Upper lobe of left lung (tissue), 6 donors: ENCODE data around the gene RXRB. TPM values are rescaled to one million over a fixed set of nuclear protein-coding genes. Genes with fewer than 3 reads are reported as not detected.

Experiments used
- ATAC-seq, 2 donors: fragments of 200-7000 bp; cut with Tn5 transposase; one replicate each; pipeline ENCODE4 v1.9.1; 2022; ENCODE audit warnings: mild to moderate bottlenecking in 2 of 2, moderate library complexity in 2 of 2; ENCODE audit not compliant: low FRiP score in 2 of 2
- DNase-seq, 2 donors: peaks; one replicate each; pipeline ENCODE4 v3.0.0-alpha.2; 2019 to 2020
- H3K27ac ChIP-seq, 4 donors: fragments of 200-600 bp; sonication (generic); one replicate each; pipeline ENCODE4 v1.5.1; 2016 to 2019
- H3K27me3 ChIP-seq, 4 donors: fragments of 200-600 bp; sonication (generic); one replicate each; pipeline ENCODE4 v1.5.1; 2017 to 2019
- H3K36me3 ChIP-seq, 4 donors: fragments of 200-600 bp; sonication (generic); one replicate each; pipeline ENCODE4 v1.5.1; 2016 to 2019
- H3K4me1 ChIP-seq, 4 donors: fragments of 200-600 bp; sonication (generic); one replicate each; pipeline ENCODE4 v1.5.1; 2018 to 2019
- H3K4me3 ChIP-seq, 4 donors: fragments of 200-600 bp; sonication (generic); one replicate each; pipeline ENCODE4 v1.5.1; 2017 to 2019; ENCODE audit warnings: mild to moderate bottlenecking in 2 of 4, moderate library complexity in 1 of 4
- H3K9me3 ChIP-seq, 4 donors: fragments of 200-600 bp; sonication (generic); one replicate each; pipeline ENCODE4 v1.5.1; 2018 to 2019
- EP300 ChIP-seq, 4 donors: sonication (generic); formaldehyde crosslinking; IDR thresholded peaks; one replicate each; pipeline ENCODE4 v1.5.1; 2017; ENCODE audit warnings: antibody characterized with exemption in 4 of 4, control low read depth in 2 of 4
- POLR2A ChIP-seq, 4 donors: fragments of 450-650 bp; IDR thresholded peaks; one replicate each; pipeline ENCODE4 v1.5.1; 2016 to 2017; ENCODE audit warnings: antibody characterized with exemption in 4 of 4, mild to moderate bottlenecking in 2 of 4
- POLR2AphosphoS5 ChIP-seq, 2 donors: sonication (generic); formaldehyde crosslinking; IDR thresholded peaks; one replicate each; pipeline ENCODE4 v1.5.1; 2017; ENCODE audit warnings: antibody characterized with exemption in 2 of 2
- WGBS, 2 donors: methylation state at CpG; one replicate each; pipeline ENCODE4 v1.1.5; 2017 to 2018; 5-methylcytosine and 5-hydroxymethylcytosine counted together
- total RNA-seq, 6 donors: library from RNA; depleted of rRNA in 4 of 6; stranded (reverse); fragments of >200 nt in 4 of 6; gene quantifications; one replicate each; pipeline versions ENCODE4 v1.1.0 to v1.2.1, GENCODE V29; 2016 to 2021
- TF ChIP-seq, protein P1 (sequence below), 6 experiments: fragments of 450-650 bp in 4 of 6; fragments of 200-600 bp in 2 of 6; sonication (generic) in 2 of 6; IDR thresholded peaks; one replicate each; pipeline ENCODE4 v1.5.1; 2016 to 2019; ENCODE audit warnings: antibody characterized with exemption in 6 of 6
- donor health status: DM: no; HTN: no; CAD: no; lungs with moderate emphysema.
- donor health status: DM: no; HTN: yes; CAD: no; lungs with severe emphysema.

The RXRB gene
- total RNA-seq, 6 donors from 2014 or later, result 19.3 to 67.1 (median 48.4) TPM

DNA sequence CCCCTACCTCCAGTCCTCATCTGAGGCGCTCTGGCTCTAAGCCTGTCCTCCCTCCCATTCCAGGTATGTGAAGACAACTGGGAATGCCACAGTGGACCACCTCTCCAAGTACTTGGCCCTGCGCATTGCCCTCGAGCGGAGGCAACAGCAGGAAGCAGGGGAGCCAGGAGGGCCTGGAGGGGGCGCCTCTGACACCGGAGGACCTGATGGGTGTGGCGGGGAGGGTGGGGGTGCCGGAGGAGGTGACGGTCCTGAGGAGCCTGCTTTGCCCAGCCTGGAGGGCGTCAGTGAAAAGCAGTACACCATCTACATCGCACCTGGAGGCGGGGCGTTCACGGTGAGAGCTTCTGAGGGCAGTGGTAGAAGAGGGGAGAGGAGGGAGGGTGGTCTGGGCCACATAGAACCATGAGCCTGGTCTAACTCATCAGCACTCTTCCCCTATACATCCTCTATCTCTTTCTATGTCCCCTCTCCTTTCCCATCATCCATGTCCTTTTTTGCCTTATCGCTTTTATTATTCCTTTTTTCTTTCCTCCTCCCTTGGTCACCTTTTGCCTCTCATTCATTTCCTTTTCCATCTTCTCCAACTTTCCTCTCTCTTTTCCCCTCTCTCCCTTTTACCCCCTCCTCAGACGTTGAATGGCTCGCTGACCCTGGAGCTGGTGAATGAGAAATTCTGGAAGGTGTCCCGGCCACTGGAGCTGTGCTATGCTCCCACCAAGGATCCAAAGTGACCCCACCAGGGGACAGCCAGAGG is 11.4 kb upstream of the RXRB start:
- TF ChIP-seq POLR2A (IDR thresholded peaks at IDR 0.05) (no peak), EP300 (IDR thresholded peaks at IDR 0.05) (no peak)
- TF ChIP-seq, protein P1, sequence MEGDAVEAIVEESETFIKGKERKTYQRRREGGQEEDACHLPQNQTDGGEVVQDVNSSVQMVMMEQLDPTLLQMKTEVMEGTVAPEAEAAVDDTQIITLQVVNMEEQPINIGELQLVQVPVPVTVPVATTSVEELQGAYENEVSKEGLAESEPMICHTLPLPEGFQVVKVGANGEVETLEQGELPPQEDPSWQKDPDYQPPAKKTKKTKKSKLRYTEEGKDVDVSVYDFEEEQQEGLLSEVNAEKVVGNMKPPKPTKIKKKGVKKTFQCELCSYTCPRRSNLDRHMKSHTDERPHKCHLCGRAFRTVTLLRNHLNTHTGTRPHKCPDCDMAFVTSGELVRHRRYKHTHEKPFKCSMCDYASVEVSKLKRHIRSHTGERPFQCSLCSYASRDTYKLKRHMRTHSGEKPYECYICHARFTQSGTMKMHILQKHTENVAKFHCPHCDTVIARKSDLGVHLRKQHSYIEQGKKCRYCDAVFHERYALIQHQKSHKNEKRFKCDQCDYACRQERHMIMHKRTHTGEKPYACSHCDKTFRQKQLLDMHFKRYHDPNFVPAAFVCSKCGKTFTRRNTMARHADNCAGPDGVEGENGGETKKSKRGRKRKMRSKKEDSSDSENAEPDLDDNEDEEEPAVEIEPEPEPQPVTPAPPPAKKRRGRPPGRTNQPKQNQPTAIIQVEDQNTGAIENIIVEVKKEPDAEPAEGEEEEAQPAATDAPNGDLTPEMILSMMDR (IDR thresholded peaks at IDR 0.05), result no peak
- Histone ChIP-seq H3K27me3 (no peaks in the 10 kb centered on the region), H3K4me3 (no peak overlapping the region), H3K9me3 (no peaks in the 10 kb centered on the region), H3K4me1 (peaks cover 27 to 38% (median 32%) of the 10 kb centered on the region in 4 donors), H3K36me3 (peaks cover 0 to 24% (median 12%) of the 10 kb centered on the region in 4 donors), H3K27ac (no peak overlapping the region)
- DNase-seq (no peak), ATAC-seq (no peak)
- 88 to 91% methylated on average over 14 to 18 of the region's 18 CpGs for WGBS, 2 donors

DNA sequence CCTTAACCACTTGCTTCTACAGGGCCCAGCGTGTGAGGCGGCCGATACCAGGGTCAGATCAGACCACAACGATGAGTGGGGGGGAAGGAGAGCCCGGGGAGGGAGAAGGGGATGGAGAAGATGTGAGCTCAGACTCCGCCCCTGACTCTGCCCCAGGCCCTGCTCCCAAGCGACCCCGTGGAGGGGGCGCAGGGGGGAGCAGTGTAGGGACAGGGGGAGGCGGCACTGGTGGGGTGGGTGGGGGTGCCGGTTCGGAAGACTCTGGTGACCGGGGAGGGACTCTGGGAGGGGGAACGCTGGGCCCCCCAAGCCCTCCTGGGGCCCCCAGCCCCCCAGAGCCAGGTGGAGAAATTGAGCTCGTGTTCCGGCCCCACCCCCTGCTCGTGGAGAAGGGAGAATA is 10.7 kb upstream of the RXRB start:
- no peak for DNase-seq

DNA sequence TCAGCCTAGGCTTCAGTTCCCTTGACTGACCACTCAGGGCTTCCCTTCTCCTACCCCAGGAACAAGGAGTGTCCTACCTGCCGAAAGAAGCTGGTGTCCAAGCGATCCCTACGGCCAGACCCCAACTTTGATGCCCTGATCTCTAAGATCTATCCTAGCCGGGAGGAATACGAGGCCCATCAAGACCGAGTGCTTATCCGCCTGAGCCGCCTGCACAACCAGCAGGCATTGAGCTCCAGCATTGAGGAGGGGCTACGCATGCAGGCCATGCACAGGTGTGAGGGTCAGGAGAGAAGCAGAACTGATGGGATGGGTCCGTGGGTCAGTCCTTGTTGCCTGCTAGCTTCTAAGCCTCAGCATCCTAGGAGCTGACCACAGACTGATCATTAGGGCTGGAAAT is 9.4 kb upstream of the RXRB start:
- WGBS, 2 donors, result 94 to 100% methylated on average over 4 to 10 of the region's 10 CpGs
- TF ChIP-seq EP300 (IDR thresholded peaks at IDR 0.05) (no peak), POLR2A (IDR thresholded peaks at IDR 0.05) (no peak), POLR2AphosphoS5 (IDR thresholded peaks at IDR 0.05) (no peak)
- TF ChIP-seq, protein P1 (IDR thresholded peaks at IDR 0.05), result no peak
- Histone ChIP-seq H3K4me1 (peaks cover 35 to 49% (median 40%) of the 10 kb centered on the region in 4 donors), H3K27ac (no peak overlapping the region), H3K27me3 (no peaks in the 10 kb centered on the region), H3K9me3 (no peaks in the 10 kb centered on the region), H3K36me3 (peaks cover 0 to 24% (median 12%) of the 10 kb centered on the region in 4 donors), H3K4me3 (no peak overlapping the region)
- ATAC-seq, result no peak
- DNase-seq, result no peak

More for the DNA sequence above, 10.7 kb upstream of the RXRB start:
- ATAC-seq, result no peak
- peaks cover 28 to 40% (median 33%) of the 10 kb centered on the region in 4 donors for H3K4me1 ChIP-seq
- TF ChIP-seq EP300 (IDR thresholded peaks at IDR 0.05) (no peak), POLR2A (IDR thresholded peaks at IDR 0.05) (no peak), POLR2AphosphoS5 (IDR thresholded peaks at IDR 0.05) (no peak)
- TF ChIP-seq, protein P1 (IDR thresholded peaks at IDR 0.05), result no peak
- H3K27ac ChIP-seq, result no peak overlapping the region
- 91 to 92% methylated on average over 7 to 14 of the region's 17 CpGs for WGBS, 2 donors
- no peak overlapping the region for H3K4me3 ChIP-seq
- H3K9me3 ChIP-seq, result no peaks in the 10 kb centered on the region
- peaks cover 0 to 24% (median 12%) of the 10 kb centered on the region in 4 donors for H3K36me3 ChIP-seq
- H3K27me3 ChIP-seq, result no peaks in the 10 kb centered on the region

DNA sequence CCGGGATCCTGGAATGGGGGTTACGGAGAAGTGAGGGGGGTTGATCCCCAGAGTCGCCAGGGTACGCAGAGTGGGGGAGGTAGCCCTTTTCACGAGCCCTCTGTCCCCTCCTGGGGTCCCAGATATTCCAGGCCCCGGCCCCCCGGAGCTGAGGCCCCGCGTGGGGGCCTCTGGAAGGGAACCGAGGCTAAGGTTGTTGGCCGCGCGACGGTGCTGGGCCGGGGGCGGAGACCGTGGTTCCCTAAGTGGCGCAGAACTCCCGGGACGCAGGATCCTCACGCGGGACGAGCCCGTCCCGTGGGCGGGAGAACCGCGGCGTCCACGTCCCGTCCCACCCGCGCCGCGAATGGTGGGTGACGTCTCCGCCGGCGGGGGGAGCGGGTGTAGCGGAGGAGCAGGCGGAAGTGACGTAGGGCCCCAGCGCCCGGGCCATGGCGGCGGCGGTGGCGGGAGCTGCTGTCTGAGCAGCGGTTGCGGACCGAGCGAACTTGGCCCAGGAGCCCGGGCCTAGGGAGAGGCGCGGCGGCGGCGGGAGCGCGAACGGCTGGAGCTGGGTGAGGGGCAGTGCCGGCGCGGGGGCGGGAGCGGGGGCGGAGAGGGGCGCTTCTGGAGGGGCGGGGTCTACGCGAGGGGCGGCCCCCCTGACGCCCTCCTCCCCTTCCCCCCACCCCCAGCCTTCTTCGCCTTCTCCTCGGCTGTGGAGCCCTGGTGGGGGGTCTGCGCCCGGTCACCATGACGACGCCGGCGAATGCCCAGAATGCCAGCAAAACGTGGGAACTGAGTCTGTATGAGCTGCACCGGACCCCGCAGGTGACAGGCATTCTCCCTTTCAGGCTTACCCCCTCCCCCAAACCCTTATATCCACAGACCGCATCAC is 7.9 kb upstream of the RXRB start, which contains the start of gene RING1:
RING1 (plus strand) TSS at position 410 of the 877 bp plus-strand sequence; CDS start at position 733, 323 bp downstream.
- Histone ChIP-seq H3K4me1 (peaks cover 37 to 54% (median 41%) of the 10 kb centered on the region in 4 donors), H3K27me3 (no peaks in the 10 kb centered on the region), H3K9me3 (no peaks in the 10 kb centered on the region), H3K27ac (peak within 1 kb of the TSS; percentile 84 to 94 (median 90)), H3K4me3 (peak within 1 kb of the TSS; percentile 62 to 91 (median 82)), H3K36me3 (peaks cover 4 to 30% (median 17%) of the 10 kb centered on the region in 4 donors)
- DNase-seq, result peak; percentile 91 to 97
- 0 to 2% methylated on average over 17 to 18 of the region's 86 CpGs for WGBS, 2 donors
- TF ChIP-seq POLR2A (IDR thresholded peaks at IDR 0.05) (peak; percentile 68 to 99 (median 94)), POLR2AphosphoS5 (IDR thresholded peaks at IDR 0.05) (peak; percentile 100), EP300 (IDR thresholded peaks at IDR 0.05) (peak in 1 of 4 donors; percentile 58)
- TF ChIP-seq, protein P1 (IDR thresholded peaks at IDR 0.05), result peak in 3 of 6 experiments; percentile 15 to 34 (median 31)
- ATAC-seq, result peak; percentile 75 to 93
